GM12875 (cell line): ENCODE data around the gene FRAS1.

Experiments used
- H3K4me3 ChIP-seq: one replicate; pipeline ENCODE4 v1.5.1; 2011; ENCODE audit warnings: low read depth, low read length, control low read depth
- TF ChIP-seq, protein P1 (sequence below): IDR thresholded peaks from 2 replicates; pipeline ENCODE4 v1.5.1; 2011; ENCODE audit warnings: low read depth, mild to moderate bottlenecking, control low read depth, inconsistent platforms, low read length, moderate library complexity, borderline replicate concordance; ENCODE audit not compliant: insufficient read depth

The FRAS1 gene

GRCh38 chr4:78558410-78558809 is 501.3 kb downstream of the FRAS1 start:
- TF ChIP-seq, protein P1, sequence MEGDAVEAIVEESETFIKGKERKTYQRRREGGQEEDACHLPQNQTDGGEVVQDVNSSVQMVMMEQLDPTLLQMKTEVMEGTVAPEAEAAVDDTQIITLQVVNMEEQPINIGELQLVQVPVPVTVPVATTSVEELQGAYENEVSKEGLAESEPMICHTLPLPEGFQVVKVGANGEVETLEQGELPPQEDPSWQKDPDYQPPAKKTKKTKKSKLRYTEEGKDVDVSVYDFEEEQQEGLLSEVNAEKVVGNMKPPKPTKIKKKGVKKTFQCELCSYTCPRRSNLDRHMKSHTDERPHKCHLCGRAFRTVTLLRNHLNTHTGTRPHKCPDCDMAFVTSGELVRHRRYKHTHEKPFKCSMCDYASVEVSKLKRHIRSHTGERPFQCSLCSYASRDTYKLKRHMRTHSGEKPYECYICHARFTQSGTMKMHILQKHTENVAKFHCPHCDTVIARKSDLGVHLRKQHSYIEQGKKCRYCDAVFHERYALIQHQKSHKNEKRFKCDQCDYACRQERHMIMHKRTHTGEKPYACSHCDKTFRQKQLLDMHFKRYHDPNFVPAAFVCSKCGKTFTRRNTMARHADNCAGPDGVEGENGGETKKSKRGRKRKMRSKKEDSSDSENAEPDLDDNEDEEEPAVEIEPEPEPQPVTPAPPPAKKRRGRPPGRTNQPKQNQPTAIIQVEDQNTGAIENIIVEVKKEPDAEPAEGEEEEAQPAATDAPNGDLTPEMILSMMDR, result no peak
- no peak overlapping the region for H3K4me3 ChIP-seq

GRCh38 chr4:78560296-78560963 is 503.3 kb downstream of the FRAS1 start:
- no peak overlapping the region for H3K4me3 ChIP-seq
- TF ChIP-seq, protein P1, result no peak

- no peak overlapping the region for H3K4me3 ChIP-seq
- TF ChIP-seq, protein P1, result no peak
Observed at GRCh38 chr4:78561677-78562076, 504.6 kb downstream of the FRAS1 start.

GRCh38 chr4:78562687-78563086 is 505.6 kb downstream of the FRAS1 start:
- H3K4me3 ChIP-seq, result no peak overlapping the region
- TF ChIP-seq, protein P1, result no peak

DNA sequence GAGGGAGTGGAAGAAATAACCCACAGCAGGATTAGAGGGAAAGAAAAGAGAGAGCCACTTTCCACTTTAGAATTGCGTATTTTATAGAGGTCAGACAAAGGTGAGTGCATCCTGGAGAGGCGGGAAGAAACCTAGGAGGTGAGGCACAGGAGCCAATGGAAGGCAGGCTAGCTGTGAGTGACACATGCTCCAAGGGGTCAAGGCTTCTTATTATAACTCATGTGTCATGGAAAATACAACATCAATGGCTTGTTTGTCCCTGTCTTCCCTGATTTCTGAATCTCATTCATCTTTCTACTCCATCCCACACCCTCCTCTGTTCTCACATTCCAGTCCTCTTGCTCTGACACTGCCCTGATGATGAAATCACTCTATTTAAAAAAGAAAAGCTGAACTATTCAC is 508.8 kb downstream of the FRAS1 start:
- H3K4me3 ChIP-seq, result no peak overlapping the region
- TF ChIP-seq, protein P1, result no peak

DNA sequence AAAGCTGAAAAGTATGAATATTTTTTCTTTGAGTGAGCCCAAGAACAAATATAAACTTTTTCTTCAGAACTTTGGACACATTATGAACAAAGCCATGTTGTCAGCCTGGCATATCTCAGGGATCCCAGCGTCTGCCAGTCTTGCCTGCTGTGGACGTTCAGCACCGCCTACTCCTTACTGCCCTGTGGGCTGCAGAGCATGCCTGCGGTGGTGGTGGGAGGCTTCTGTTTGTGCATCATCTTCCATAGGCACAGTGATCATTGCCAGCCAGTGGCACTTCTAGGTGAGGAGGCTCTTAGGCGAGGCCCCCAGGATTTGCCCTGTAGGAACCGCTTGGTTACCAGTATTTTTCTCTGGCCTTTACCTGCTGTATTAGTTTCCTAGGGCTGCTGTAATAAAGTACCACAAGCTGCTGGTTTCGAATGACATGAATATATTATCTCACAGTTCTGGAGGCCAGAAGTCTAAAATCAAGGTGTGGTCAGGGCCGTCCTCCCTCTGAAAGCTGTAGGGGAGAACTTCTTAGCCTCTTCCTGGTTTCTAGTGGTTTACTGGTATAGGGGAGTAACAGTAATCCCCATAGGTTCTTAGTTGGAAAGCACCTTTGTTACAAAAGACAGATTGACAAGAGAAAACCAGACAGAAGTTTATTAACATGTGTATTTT is 509.8 kb downstream of the FRAS1 start:
- TF ChIP-seq, protein P1, result no peak

GRCh38 chr4:78567500-78568060 is 510.5 kb downstream of the FRAS1 start:
- no peak overlapping the region for H3K4me3 ChIP-seq
- TF ChIP-seq, protein P1, result no peak

More for the DNA sequence above, 509.8 kb downstream of the FRAS1 start:
- H3K4me3 ChIP-seq, result no peak overlapping the region
